HG03159 (cell line): ENCODE data around the gene PROKR1.

Experiments used
- ATAC-seq: cut with Tn5 transposase; IDR thresholded peaks from one replicate; pipeline ENCODE4 v1.9.1; 2021; ENCODE audit warnings: mild to moderate bottlenecking, moderate library complexity; ENCODE audit not compliant: unreplicated experiment

The PROKR1 gene

GRCh38 chr2:68695971-68696370, 52.6 kb downstream of the PROKR1 start:
- ATAC-seq, result no peak

- ATAC-seq, result no peak
Measured at GRCh38 chr2:68696554-68696953, 53.2 kb downstream of the PROKR1 start.

DNA sequence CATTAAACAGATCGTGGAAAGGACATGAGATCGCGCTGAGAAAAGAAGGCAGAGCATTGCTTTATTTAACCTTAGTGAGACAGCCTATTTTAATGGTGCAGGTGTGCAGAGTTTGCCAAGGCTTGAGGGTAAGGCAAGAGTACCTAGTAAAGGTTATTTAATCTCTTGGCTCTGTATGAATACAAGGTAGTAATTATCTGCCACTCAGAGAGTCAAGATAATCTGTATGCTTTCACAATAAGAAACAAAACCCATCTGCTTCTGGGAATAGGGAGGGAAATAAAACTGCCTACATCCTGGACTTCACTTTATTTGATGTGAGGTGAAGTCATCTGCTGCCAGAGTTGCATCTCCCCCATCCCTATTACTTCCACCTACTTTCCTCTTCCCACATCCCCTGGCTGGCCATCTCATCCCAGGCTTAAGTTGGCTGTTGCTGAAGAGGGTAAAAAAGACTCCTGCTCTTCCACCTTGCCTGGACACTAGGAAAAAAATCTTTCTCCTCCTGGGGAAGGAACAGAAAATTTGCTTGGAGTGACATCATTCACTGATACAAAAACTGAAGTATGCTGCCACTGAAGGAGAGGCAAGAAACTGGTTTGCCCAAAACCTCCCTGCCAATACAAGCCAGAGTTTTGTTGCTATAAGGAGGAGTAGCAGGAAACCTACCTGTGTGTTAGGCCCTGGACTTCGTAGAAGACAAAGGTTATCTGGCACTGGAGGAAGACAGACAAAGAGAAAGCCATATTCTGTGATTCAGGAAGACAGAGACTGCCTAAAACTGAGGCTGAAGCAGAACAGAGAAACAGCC, 55.4 kb downstream of the PROKR1 start:
- ATAC-seq, result no peak

- no peak for ATAC-seq
Measured at GRCh38 chr2:68700560-68700959, 57.2 kb downstream of the PROKR1 start.

DNA sequence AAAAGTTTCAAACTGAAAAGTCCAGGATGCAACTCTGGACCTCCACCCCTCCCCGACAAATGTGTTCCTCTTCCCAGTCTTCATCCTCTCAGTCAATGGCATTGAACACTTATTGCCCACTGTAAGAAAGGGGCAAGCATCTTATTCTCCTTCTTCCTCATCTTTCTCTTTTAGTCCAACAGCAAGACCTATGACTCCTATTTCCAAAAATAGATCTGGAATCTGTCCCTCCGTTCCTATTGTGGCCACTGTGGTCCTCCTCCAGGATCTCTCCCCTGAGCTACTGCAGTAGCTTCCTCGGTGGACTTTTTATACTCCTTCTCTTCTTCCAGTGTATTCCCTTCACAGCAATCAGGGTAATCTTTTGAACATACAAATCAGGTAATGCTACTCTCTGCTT, 63.3 kb downstream of the PROKR1 start:
- no peak for ATAC-seq
